GM19025 (cell line): ENCODE data around the gene TNNT2.

ENCODE experiments used
- ATAC-seq: cut with Tn5 transposase; IDR thresholded peaks from one replicate; pipeline ENCODE4 v1.9.1; 2021; ENCODE audit warnings: mild to moderate bottlenecking, low read depth, moderate library complexity; ENCODE audit not compliant: unreplicated experiment

The TNNT2 gene

DNA sequence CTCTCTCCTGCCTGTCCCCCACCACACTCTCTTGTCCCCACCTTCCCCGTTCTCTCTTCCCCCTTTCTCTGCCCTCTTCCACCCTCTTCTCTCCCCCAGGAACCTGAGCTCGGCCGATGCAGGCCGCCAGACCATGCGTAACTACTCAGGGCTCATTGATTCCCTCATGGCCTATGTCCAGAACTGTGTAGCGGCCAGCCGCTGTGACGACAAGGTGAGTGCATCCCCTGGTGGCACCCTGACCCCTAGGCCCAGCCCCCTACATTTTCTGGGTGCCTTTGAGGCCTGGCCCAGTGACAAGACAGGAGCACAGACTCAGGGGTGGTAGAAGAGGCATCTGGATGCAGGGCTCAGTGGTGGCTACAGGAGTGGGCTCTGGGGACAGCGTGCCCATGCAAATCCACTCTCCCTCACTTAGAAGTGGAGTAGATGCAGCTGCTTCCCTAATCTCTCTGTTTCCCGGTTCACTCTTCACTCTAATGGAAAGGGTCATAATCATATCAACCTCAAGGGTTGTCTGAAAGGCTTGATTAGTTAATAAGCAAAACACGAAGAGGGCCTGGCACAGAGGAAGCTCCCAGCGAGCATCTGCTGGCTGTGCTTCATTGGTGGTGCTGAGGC is 57.2 kb downstream of the TNNT2 start:
- ATAC-seq, result no peak

DNA sequence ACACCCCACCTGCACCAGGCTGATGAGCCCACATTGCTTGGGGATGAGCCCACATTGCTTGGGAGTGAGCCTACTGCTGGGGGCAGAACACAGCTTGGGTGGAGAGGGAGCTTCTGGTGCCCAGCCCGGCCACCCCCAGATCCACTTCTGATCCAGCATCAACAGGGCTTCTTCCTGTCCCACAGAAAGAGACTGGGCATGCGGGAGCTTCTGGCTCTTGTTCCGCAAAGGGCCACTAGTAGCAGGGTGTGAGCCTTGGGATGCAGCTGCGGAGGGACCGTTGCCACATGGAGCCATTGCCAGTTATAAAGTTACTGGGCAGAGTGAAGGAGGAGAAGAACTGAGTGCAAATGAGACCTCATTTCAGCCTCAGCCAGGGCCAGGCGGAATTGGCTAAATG is 57.8 kb downstream of the TNNT2 start:
- no peak for ATAC-seq

DNA sequence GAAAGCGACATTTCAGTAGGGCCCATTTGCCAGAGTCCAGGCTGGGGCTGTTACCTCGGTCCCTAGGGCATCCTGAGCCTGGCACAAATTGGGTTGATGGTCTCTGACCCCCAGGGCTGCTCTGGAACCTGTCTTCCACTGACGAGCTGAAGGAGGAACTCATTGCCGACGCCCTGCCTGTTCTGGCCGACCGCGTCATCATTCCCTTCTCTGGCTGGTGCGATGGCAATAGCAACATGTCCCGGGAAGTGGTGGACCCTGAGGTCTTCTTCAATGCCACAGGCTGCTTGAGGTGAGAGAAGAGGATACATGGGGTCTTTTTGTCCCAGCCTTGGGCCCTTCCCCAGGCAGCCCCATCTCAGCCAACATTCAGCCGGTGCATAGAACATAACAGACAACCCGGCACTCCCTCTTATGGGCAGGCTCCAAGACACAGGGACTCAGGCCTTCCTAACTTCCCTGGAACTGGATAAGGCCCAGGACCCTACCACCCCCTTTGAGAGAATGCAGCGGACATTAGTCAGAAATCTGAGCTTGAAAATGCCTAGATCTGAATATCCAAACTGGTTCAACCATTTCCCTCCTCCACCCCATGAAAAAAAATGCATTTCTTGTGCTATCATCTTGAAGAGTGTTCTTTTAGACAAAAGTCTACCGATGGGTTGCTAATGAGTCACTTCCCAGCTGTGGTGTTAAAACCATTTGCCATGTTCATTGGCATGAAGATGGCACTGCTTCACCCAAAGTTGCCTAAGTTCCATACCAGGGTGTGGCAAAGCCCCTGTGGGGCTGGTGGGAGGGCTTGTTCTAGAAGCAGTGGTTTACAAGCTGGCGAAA is 58.8 kb downstream of the TNNT2 start:
- no peak for ATAC-seq

DNA sequence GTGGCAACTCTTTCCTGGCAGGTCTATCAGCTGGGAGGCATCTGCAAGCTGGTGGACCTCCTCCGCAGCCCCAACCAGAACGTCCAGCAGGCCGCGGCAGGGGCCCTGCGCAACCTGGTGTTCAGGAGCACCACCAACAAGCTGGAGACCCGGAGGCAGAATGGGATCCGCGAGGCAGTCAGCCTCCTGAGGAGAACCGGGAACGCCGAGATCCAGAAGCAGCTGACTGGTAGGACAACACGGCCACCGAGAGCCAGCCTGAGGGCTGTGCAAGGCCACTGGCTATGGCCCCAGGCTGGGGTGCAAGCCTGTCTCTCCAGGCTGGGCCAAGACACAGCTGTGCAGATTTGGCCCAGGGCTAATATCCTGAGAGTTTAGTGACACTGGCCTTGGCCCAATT is 59.9 kb downstream of the TNNT2 start:
- ATAC-seq, result no peak

DNA sequence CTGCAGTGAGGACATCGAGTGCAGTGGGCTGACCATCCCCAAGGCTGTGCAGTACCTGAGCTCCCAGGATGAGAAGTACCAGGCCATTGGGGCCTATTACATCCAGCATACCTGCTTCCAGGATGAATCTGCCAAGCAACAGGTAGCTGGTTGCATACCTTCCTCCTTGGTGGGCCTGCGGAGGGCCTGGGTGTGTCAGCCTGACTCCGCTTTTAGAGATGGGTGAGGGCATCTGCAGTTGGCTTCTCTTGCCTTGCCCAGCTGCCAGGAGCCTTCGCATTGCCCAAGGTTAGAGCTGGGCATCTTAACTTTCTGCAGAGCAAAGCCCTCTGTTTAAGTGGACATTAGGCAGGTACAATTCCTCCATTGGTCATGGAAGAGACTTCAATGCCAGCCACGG is 60.9 kb downstream of the TNNT2 start:
- no peak for ATAC-seq

DNA sequence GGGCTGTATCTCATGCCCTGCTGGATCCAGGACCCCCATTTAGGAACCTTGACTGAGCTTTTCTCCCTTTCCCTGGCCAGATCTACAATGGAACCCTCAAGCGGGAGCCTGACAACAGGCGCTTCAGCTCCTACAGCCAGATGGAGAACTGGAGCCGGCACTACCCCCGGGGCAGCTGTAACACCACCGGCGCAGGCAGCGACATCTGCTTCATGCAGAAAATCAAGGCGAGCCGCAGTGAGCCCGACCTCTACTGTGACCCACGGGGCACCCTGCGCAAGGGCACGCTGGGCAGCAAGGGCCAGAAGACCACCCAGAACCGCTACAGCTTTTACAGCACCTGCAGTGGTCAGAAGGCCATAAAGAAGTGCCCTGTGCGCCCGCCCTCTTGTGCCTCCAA is 64.4 kb downstream of the TNNT2 start:
- ATAC-seq, result no peak

DNA sequence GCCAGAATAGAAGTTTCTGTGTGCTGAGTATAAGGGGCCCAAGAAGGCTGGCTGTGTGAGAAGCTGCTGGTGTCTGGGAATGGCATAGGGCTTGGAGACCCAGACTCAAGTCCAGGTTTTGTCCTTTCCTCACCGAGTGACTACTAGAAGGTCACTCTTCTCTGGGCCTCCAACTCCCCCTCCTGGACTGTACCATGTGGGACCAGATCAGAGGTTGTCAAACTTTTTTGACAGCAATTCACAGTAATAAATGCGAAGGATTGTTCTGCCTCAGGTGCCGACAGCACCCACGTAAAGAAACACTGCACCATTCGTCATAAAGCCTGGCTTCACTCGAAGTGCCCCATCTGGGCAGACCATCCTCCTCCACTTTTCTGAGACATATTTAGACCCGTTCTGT is 65.2 kb downstream of the TNNT2 start:
- no peak for ATAC-seq

DNA sequence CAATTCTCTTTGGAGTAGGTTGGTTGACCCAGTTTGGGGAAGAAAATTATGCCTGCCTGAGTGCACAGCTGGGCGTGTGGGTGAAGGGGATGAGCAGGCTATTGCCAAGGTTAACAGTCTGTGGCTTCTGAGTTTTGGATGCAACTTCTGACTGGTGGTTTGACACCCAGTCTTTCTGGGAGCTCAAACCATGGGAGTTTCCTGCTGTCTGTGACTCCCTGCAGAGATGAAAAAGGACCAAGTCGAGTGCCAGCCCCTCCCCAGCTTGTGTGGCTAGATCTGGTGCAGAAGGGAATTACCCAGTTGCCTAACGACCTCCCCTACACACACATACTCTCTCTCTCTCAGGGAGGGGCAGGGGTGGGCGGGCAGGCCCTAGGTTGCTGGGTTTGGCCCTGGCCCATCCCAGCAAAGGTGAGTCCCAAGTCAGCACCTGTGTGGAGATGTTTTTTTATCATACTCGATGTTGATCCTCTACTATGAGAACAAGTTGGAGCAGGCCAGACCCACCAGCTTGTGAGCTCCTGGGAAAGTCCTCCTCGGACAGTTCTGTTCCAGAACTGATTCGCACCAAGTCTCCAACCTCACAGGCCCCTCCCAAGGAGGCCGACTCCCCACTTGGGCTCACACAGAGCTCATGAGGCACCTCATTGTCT is 66.0 kb downstream of the TNNT2 start:
- no peak for ATAC-seq

DNA sequence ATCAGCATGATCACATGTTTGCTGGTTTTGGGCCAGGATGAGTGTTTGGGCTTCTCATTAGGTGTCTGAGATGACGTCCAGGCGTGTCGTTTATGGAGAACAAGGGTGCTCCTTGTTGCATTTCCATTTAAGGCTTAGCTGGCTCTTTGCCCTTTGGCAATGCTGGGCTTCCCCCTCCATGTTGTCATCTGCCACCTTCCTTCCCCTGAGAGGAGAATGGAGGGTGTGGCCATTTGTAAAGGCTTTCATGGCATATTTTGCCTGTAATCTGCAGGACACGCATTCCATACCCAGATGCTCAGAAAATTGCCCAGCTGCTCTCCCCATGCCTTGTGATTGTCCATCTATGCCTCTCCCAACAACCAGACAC is 66.5 kb downstream of the TNNT2 start:
- no peak for ATAC-seq

DNA sequence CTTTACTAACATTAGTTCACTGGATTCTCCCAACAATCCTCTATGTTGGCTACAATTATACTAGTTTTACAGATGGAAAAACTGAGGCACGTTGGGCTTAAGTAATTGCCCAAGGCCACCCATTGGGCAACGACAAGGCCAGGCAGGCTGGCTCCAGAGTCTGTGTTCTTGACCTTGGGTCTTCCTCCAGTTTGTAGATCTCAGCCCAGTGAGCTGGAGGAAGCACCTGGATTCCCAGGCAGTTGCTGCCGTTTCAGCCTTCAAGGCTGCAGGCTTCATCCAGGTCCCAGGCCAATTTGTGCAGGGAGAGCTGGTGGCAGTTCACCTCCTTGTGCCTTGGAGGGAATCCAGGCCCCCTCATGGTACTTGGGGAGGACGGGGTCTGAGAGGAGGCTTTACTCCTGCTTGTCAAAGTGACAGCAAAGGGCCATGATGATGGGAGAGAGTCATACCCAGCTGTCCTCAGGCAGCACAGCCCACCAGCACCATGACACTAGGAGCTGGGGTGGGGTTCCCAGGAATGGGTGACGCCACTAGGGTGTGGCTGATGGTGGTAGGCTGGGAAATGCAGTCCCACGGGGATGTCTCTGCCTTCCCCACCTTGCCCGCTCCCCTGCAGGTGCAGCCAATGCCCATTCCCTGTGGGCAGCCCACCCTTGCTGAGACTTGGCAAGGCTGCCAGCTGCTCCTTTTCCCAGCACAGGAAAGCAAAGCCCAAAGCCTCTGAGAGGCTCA is 67.1 kb downstream of the TNNT2 start:
- no peak for ATAC-seq

DNA sequence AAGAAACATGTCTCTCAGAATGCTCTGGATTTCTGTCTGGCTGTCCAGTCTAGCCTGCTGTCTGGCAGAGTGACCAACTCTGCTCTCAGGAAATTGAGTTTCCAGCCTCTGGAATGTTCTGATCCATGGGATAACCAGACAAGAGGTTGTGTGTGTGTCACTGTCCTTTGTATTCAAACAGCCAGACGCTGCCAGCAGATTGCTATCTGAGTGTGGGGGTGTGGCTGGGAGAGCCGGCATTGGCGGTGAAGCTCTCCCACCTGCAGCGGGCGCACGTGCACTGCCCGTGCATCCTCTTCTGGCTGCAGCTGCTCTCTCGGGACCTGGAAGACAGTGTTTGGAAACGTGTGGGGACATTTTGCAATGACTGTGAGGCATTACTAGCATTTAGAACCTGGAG is 68.1 kb downstream of the TNNT2 start:
- no peak for ATAC-seq
